ENCODE data around the gene ASB3. TPM values are rescaled to one million over a fixed set of nuclear protein-coding genes. Genes with fewer than 3 reads are reported as not detected.

The ASB3 gene
- total RNA-seq, 2 donors from 2014 or later, result 10.5 to 14.0 TPM

DNA sequence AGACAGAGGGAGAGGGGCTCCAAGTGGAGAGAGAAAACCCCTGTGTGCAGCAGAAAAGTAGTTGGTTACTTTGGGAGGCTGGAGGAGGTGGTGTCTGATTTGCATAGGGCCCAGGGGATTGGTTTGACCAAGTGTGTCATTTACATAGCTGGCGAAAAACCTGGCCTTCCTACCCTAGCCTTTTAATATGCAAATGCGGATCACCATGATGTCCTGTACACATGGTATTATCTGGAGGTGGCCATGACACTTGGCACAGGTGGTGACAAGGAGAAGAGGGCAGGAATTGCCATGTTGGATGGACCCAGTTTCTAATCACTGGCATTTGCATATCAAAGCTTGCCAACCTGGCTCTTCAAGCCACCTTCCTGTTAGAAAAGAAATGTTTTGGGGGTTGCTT is 140.0 kb downstream of the ASB3 start:
- intact Hi-C loops (cut with DNase I), result no loop called here
- WGBS, 2 donors, result 97% methylated on average over 2 of the region's 2 CpGs

DNA sequence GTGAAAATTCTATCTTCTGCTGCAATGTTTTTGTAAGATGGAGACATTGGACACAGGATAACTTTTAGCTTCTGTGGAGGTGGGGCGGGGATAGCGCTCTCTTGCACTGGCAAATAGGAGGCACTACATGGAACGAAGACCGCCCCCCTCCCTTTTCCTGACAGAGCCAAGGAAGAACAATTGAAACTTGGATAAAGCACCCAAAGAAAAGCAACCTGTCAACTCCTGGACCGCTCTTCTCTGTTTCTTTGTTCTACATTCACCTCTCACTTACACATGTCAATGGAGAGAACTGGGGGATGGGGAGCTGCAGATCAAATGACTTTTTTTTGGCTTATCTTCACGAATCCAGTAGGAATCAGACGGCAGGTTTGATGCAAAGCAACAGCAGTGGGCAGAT is 145.5 kb downstream of the ASB3 start:
- WGBS, 2 donors, result 69 to 76% methylated on average over 7 of the region's 7 CpGs
- ATAC-seq (no peak), DNase-seq (no peak)
- TF ChIP-seq POLR2A (IDR thresholded peaks at IDR 0.05), result no peak
- TF ChIP-seq, protein P1, sequence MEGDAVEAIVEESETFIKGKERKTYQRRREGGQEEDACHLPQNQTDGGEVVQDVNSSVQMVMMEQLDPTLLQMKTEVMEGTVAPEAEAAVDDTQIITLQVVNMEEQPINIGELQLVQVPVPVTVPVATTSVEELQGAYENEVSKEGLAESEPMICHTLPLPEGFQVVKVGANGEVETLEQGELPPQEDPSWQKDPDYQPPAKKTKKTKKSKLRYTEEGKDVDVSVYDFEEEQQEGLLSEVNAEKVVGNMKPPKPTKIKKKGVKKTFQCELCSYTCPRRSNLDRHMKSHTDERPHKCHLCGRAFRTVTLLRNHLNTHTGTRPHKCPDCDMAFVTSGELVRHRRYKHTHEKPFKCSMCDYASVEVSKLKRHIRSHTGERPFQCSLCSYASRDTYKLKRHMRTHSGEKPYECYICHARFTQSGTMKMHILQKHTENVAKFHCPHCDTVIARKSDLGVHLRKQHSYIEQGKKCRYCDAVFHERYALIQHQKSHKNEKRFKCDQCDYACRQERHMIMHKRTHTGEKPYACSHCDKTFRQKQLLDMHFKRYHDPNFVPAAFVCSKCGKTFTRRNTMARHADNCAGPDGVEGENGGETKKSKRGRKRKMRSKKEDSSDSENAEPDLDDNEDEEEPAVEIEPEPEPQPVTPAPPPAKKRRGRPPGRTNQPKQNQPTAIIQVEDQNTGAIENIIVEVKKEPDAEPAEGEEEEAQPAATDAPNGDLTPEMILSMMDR (IDR thresholded peaks at IDR 0.05), result no peak
- Histone ChIP-seq H3K27me3 (no peaks in the 10 kb centered on the region), H3K9me3 (no peaks in the 10 kb centered on the region), H3K4me3 (no peak overlapping the region), H3K36me3 (replicated peaks in 1 of 2; ENCODE audit: insufficient read depth in 1 of 2, low read depth in 2 of 2) (no peaks in the 10 kb centered on the region), H3K4me1 (no peaks in the 10 kb centered on the region), H3K27ac (no peak overlapping the region)
- intact Hi-C loops (cut with DNase I), result no loop called here

More for the DNA sequence above, 140.0 kb downstream of the ASB3 start:
- no peaks in the 10 kb centered on the region for H3K9me3 ChIP-seq
- H3K27me3 ChIP-seq, result no peaks in the 10 kb centered on the region
- ATAC-seq (no peak), DNase-seq (no peak)
- H3K4me3 ChIP-seq, result no peak overlapping the region
- no peaks in the 10 kb centered on the region for H3K4me1 ChIP-seq
- H3K36me3 ChIP-seq (replicated peaks in 1 of 2; ENCODE audit: insufficient read depth in 1 of 2, low read depth in 2 of 2), result no peaks in the 10 kb centered on the region
- H3K27ac ChIP-seq, result no peak overlapping the region
- TF ChIP-seq, protein P1 (IDR thresholded peaks at IDR 0.05), result no peak
- TF ChIP-seq POLR2A (IDR thresholded peaks at IDR 0.05), result no peak

DNA sequence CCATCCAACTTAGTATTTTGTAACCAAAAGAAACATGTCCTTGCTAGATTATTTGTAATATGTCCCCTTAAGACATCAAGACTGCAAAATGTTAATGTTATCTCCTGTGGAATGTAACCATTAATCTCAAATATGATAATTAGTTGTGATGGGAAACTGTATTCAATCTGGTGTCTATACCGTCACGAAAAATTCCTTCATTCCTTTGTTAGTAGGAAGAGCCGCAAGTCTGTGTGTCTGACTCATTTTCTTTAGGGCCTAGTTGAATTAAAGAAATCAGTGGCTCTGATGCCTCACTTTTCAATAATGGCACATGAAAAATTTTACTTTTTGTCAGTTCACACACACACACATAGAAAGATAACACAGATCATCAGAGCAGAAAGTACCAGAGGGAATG is 146.3 kb downstream of the ASB3 start:
- DNase-seq (no peak), ATAC-seq (no peak)
- 89% methylated on average over 3 of the region's 3 CpGs for WGBS, 2 donors
- intact Hi-C loops (cut with DNase I), result no loop called here
- no peak overlapping the region for H3K4me3 ChIP-seq
- TF ChIP-seq, protein P1 (IDR thresholded peaks at IDR 0.05), result no peak
- TF ChIP-seq POLR2A (IDR thresholded peaks at IDR 0.05), result no peak
- no peaks in the 10 kb centered on the region for H3K27me3 ChIP-seq
- H3K27ac ChIP-seq, result no peak overlapping the region
- H3K36me3 ChIP-seq (replicated peaks in 1 of 2; ENCODE audit: insufficient read depth in 1 of 2, low read depth in 2 of 2), result no peaks in the 10 kb centered on the region
- no peaks in the 10 kb centered on the region for H3K4me1 ChIP-seq
- H3K9me3 ChIP-seq, result no peaks in the 10 kb centered on the region

DNA sequence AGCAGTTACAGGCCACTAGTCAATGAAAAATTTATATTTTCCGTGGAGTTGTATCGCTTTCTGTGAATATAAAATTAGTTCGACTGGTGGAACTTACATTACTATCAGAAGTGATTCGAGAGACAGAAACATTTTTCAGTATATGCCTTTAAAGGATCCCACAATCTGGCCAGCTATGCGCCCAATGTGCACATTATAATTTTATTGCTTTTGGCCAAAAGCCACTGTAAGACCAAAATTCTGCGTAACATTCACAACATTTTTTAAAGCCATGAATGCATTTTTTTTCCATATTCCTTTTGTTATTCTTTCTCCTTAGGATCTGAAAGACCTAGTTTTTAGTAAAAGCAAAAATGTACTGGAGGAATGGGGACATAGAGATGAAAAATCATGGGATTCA is 150.2 kb downstream of the ASB3 start:
- H3K27me3 ChIP-seq, result no peaks in the 10 kb centered on the region
- no peaks in the 10 kb centered on the region for H3K9me3 ChIP-seq
- no peak for DNase-seq
- ATAC-seq, result no peak
- no peaks in the 10 kb centered on the region for H3K36me3 ChIP-seq (replicated peaks in 1 of 2; ENCODE audit: insufficient read depth in 1 of 2, low read depth in 2 of 2)
- H3K4me3 ChIP-seq, result no peak overlapping the region
- TF ChIP-seq, protein P1 (IDR thresholded peaks at IDR 0.05), result no peak
- TF ChIP-seq POLR2A (IDR thresholded peaks at IDR 0.05), result no peak
- no peak overlapping the region for H3K27ac ChIP-seq
- H3K4me1 ChIP-seq, result no peaks in the 10 kb centered on the region
- 90% methylated on average over 6 of the region's 6 CpGs for WGBS, 2 donors
- intact Hi-C loops (cut with DNase I), result no loop called here

DNA sequence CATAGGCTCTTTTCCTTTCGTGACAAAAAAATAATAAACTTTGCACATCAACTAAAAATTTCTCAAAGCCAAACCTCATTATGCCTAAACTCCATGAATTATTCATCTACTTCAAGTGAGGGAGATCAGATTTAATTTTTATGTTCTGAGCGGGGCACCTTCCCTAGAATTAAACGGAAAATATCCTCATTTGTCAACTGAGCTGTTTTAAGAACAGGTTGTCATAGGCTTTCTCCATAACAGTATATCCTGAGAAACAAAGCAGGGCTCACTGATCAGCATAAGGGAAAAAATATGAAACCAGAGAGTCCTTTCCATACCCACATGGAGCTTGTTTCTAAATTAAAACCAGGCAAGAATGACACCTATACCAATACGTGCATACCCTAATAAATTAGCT is 150.6 kb downstream of the ASB3 start:
- DNase-seq, result no peak
- Histone ChIP-seq H3K4me1 (no peaks in the 10 kb centered on the region), H3K27ac (no peak overlapping the region), H3K27me3 (no peaks in the 10 kb centered on the region), H3K36me3 (replicated peaks in 1 of 2; ENCODE audit: insufficient read depth in 1 of 2, low read depth in 2 of 2) (no peaks in the 10 kb centered on the region), H3K4me3 (no peak overlapping the region), H3K9me3 (no peaks in the 10 kb centered on the region)
- intact Hi-C loops (cut with DNase I), result no loop called here
- TF ChIP-seq, protein P1 (IDR thresholded peaks at IDR 0.05), result no peak
- no peak for TF ChIP-seq POLR2A (IDR thresholded peaks at IDR 0.05)
- ATAC-seq, result no peak
- WGBS, 2 donors, result 86 to 87% methylated on average over 4 of the region's 4 CpGs

All from body of pancreas (tissue), 4 donors.